Iris pigment epithelial cell (primary cell): ENCODE measurements around the gene TMSB10.
"Not testable (repeated sequence)": the region's sequence is repeated elsewhere in the genome, so short reads cannot be mapped to it uniquely, and the experiment has no call there.

Source experiments
- DNase-seq: peaks from one replicate; pipeline ENCODE4 v3.0.0-alpha.2; 2011; ENCODE audit warnings: low read depth

The TMSB10 gene

GRCh38 chr2:84905181-84906107 is at the start of gene TMSB10:
Gene TMSB10 (plus strand): TSS chr2:84905656.
- peak; percentile 88 for DNase-seq

- DNase-seq: no peak
Observed at GRCh38 chr2:84855731-84856130, 49.7 kb upstream of the TMSB10 start.

- peak; percentile 28 for DNase-seq
Observed at GRCh38 chr2:84856787-84857186, 48.7 kb upstream of the TMSB10 start.

- no peak for DNase-seq
Observed at GRCh38 chr2:84857566-84857965, 47.9 kb upstream of the TMSB10 start.

- no peak for DNase-seq
Observed at GRCh38 chr2:84858123-84858522, 47.3 kb upstream of the TMSB10 start.

GRCh38 chr2:84858937-84859336 is 46.5 kb upstream of the TMSB10 start:
- DNase-seq: no peak

- no peak for DNase-seq
Observed at GRCh38 chr2:84861539-84861938, 43.9 kb upstream of the TMSB10 start.

- no peak for DNase-seq
Observed at GRCh38 chr2:84862006-84862405, 43.5 kb upstream of the TMSB10 start.

- DNase-seq: peak; percentile 34
Observed at GRCh38 chr2:84865181-84865783, 40.2 kb upstream of the TMSB10 start.

- no peak for DNase-seq
Observed at GRCh38 chr2:84866122-84866521, 39.3 kb upstream of the TMSB10 start.

- DNase-seq: not testable (repeated sequence)
Observed at GRCh38 chr2:84868327-84868726, 37.1 kb upstream of the TMSB10 start.

- no peak for DNase-seq
Observed at GRCh38 chr2:84870306-84870705, 35.1 kb upstream of the TMSB10 start.

GRCh38 chr2:84872691-84873090 is 32.8 kb upstream of the TMSB10 start:
- not testable (repeated sequence) for DNase-seq

- DNase-seq: no peak
Observed at GRCh38 chr2:84873350-84873749, 32.1 kb upstream of the TMSB10 start.

GRCh38 chr2:84874381-84875212 is 30.9 kb upstream of the TMSB10 start:
- peak; percentile 76 for DNase-seq

GRCh38 chr2:84875213-84875560 is 30.3 kb upstream of the TMSB10 start:
- no peak for DNase-seq

GRCh38 chr2:84875619-84876018 is 29.8 kb upstream of the TMSB10 start:
- DNase-seq: not testable (repeated sequence)

GRCh38 chr2:84876369-84876768 is 29.1 kb upstream of the TMSB10 start:
- DNase-seq: no peak

- DNase-seq: no peak
Observed at GRCh38 chr2:84878459-84878858, 27.0 kb upstream of the TMSB10 start.

- DNase-seq: peak; percentile 35
Observed at GRCh38 chr2:84878896-84879583, 26.4 kb upstream of the TMSB10 start.

- peak; percentile 34 for DNase-seq
Observed at GRCh38 chr2:84879584-84880394, 25.7 kb upstream of the TMSB10 start.
